ENCODE data around the gene NACC2.

The NACC2 gene

DNA sequence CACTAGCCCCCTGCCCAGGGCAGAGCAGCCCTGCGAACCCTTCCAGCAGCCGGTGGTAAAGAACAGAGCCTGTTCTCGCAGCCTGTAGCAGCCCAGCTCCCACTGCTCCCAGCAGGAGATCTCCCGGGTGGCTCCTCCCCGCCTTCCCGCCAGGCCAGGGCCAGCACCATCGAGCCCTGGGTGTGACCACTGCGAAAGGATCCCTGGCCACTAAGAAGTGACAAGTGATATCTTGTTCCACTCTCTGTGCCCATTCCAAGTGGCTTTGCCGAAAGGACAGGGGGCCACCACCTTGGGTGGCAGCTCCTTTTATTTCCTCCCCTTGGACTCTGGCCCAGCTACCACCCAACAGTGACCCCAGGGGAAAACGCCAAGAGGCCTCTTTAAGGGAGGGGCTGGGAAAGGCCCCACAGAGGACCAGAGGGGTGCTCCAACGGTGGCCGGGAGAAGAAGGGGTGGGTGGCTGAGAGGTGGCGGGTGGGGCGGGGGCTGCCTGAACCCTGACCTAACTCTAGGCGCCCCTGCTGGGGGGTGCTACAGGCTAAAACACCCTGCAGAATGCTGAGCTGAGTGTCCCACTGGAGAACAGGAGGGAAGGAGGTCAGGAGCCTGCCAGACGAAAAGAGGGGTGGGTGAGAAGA lies 1.6 kb downstream of the NACC2 start:
- Mint-ChIP-seq H3K27me3 (peaks cover 6% of the 10 kb centered on the region), H3K27ac (no peak overlapping the region), H3K9me3 (no peaks in the 10 kb centered on the region), H3K36me3 (ENCODE audit: low read depth) (no peaks in the 10 kb centered on the region), H3K4me1 (ENCODE audit: low read depth) (peaks cover 4% of the 10 kb centered on the region), H3K4me3 (peak overlapping the region; percentile 68)

DNA sequence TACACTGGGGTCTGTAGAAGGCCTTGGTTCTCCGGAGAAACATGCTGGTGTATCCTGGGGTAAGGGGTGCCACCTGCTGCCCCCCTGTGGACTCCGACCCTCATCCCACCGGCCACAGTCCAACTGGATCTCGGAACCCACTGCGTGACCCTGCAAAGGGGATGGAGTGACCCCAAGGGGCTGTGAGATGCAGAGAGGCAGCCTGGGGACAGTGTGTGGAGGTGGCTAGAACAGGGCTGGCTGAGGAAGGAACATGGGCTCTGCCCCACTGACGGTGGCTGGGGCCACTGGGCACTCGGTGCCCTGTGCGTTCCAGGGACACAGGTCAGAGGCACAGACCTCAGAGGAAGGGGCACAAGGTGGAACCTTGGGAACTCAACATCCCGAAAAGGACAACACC lies 2.3 kb downstream of the NACC2 start:
- Mint-ChIP-seq H3K27ac (no peak overlapping the region), H3K36me3 (ENCODE audit: low read depth) (no peaks in the 10 kb centered on the region), H3K27me3 (peaks cover 3% of the 10 kb centered on the region), H3K9me3 (no peaks in the 10 kb centered on the region), H3K4me1 (ENCODE audit: low read depth) (peaks cover 4% of the 10 kb centered on the region), H3K4me3 (peak overlapping the region; percentile 68)

DNA sequence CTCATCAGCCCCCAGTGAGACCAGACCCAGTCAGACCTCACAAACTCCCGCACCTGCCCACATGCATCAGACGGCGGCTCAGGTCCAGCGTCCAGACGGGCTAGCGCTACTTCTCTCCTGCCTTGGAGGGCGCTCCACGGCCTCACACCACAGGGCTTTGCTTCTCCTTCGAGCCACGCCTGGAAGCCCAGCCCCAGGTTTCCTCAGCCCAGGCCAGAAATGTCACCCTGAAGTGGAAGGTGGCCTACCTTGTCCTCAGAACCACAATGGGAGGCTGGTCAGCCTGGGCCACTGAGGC lies 2.8 kb downstream of the NACC2 start:
- H3K36me3 Mint-ChIP-seq (ENCODE audit: low read depth) = no peaks in the 10 kb centered on the region
- no peaks in the 10 kb centered on the region for H3K9me3 Mint-ChIP-seq
- H3K27ac Mint-ChIP-seq = no peak overlapping the region
- peaks cover 3% of the 10 kb centered on the region for H3K27me3 Mint-ChIP-seq
- H3K4me3 Mint-ChIP-seq = no peak overlapping the region
- H3K4me1 Mint-ChIP-seq (ENCODE audit: low read depth) = peaks cover 4% of the 10 kb centered on the region

DNA sequence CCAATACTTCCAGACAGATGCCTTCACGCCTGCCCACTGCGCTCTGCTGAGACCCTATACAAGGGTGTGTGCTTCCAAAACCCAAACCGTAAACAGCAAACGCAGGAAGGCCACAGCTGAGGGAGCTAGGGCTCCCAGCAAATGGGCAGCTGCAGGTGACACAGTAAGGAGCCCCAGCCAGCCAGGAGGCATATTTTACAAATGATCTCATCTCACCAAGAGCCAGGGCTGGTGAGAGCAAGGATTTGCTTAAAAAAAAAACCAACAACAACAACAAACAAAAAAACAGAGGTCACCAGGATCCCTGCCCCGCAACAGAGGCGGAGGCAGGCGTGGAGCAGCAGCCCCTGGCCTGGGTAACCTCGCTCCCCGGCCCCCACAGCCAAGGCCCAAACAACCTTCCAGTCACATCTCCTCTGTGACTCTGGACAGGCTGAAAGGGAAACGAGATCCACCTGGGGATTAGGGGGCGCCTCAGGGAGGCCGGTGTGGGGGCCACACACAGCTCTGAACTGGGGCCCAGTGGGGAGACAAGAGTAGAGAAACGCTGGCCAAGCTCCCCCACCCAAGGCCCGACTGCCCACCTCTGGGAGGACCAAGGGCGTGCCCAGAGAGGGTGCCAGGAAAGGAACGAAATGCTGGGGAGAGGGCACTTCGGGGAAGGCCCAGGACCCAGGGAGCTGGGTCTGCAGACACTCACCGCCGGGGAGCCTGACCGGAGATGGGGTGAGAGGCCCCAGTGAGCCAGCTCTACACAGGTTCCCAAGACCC lies 3.3 kb downstream of the NACC2 start:
- Mint-ChIP-seq H3K4me1 (ENCODE audit: low read depth) (peaks cover 4% of the 10 kb centered on the region), H3K27ac (no peak overlapping the region), H3K27me3 (peaks cover 3% of the 10 kb centered on the region), H3K36me3 (ENCODE audit: low read depth) (no peaks in the 10 kb centered on the region), H3K9me3 (no peaks in the 10 kb centered on the region), H3K4me3 (no peak overlapping the region)

DNA sequence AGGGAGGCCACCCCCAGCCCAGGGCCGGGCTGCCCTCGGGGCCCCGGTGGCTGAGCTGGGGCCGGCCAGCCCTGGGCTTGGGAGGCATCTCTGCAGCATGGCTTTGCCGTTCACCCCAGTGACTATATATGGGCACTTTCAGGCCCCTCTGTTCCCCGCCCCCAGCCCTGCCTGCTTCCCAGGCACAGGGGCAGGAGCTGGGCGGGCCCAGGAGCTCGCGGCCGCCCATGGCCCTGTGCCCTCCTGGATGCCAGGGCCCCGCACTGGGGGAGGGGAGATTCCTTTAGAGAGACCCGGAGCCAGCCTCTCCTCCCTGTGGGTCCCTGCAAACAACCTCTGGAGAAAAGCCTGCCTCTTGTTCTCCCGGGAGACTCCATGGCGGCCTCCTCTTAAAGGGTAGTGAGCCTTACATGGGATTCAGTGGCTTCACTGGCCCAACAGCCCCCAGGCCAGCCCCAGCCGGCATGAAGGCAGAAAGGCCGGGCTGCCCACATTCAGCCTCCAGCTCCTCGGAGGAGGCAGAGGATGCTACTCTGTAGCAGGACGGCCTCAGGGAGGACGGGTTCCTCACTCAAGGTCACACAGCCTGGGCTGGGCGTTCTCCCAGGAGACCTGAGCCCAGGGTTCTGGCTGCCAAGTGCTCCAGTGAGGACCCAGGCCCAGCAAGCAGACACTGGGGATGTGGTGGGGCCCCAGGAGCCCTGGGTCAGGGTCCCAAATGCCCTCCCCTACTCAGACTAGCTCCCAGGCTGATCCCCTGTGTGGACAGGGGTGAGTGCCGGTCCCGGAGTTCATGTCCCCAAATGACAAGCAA lies 4.1 kb downstream of the NACC2 start:
- Mint-ChIP-seq H3K9me3 (no peaks in the 10 kb centered on the region), H3K27me3 (peaks cover 3% of the 10 kb centered on the region), H3K36me3 (ENCODE audit: low read depth) (no peaks in the 10 kb centered on the region), H3K4me3 (no peak overlapping the region), H3K4me1 (ENCODE audit: low read depth) (peaks cover 4% of the 10 kb centered on the region), H3K27ac (no peak overlapping the region)

DNA sequence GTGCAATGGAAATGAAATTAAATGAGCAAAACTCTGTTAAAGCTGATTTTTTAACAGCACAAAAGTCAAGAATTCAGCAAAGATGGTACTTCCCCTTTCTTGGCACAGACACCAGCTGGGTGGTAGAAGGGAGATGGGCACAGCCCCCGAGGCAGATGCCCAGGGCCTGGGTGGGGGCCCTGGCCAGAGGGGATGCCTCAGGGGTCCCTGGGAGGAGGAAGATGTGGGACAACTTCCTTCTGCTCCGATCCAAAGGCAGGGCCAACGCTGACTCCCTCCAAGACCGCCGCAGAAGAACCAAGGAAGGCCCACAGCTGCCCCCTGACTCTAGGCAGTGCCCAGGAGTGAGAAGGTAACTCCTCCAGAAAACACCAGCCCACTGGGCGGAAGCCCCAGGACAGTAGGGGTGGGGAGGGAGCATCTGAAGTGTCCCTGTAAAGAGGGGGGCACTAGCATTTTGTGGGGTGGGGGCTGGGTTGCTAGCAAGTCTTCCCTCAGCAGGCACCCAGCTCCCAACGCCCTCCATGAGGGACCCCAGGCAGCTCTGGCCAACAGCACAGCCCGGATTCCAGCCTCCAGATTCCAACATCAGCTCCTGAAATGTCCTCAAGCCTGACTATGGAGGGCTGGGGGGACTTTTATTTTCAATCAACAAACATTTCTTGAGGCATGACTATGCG lies 4.9 kb downstream of the NACC2 start:
- Mint-ChIP-seq H3K27me3 (peaks cover 3% of the 10 kb centered on the region), H3K36me3 (ENCODE audit: low read depth) (no peaks in the 10 kb centered on the region), H3K4me3 (no peak overlapping the region), H3K4me1 (ENCODE audit: low read depth) (peaks cover 4% of the 10 kb centered on the region), H3K27ac (no peak overlapping the region), H3K9me3 (no peaks in the 10 kb centered on the region)

DNA sequence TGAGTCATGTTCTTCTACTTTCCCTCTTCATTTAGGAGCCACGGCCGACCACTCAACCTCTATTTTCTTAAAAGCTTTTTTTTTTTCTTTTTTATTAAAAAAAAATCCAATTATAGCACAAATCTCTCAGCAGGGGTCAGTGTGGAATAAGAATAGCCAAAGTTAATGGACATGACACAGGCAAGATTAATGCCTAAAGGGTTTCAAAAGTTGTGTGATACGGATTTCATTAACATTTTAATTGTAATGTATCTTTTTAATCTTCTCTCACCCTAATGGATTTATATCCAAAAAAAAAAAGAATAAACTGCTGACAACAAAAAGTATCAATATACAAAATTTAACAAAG lies 5.4 kb downstream of the NACC2 start:
- Mint-ChIP-seq H3K4me3 (no peak overlapping the region), H3K27ac (no peak overlapping the region)

DNA sequence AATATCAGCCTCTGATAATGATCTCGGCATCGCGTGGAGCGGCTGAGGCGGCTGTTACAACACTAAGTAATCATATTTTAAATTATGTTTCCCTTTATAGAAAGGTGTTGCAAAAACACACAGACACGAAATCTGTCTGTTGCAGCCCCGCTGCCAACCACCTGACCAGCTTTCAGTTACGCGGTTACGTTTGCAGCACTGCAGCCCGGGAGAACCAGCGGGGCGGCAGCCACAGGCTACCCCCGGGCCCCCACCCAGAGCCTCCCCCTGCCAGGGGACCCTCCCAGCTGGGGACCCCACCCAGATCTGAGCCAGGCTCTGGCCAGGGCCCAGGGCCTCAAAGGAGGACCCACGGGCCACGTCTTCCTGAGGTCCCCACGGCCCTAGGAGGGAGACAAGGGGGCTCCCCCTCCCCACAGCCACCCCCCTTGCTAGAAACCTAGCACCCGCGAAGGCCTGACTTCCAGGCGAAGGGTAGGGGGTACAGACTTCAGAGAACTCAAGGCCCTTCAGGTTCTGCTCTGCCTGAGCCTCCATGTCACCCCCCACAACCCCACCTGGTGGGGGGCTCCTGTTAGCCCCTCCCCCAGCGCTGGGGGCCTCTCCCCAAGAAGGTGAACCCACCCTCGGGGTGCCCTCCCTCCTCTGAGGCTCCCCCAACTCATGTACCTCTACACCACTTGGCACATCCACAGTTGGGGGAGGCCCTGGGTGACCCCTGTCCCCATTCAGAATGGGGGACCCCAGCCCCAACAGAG lies 6.0 kb downstream of the NACC2 start:
- Mint-ChIP-seq H3K9me3 (no peaks in the 10 kb centered on the region), H3K4me3 (no peak overlapping the region), H3K4me1 (ENCODE audit: low read depth) (peaks cover 8% of the 10 kb centered on the region), H3K36me3 (ENCODE audit: low read depth) (no peaks in the 10 kb centered on the region), H3K27me3 (peaks cover 3% of the 10 kb centered on the region), H3K27ac (no peak overlapping the region)

More for the DNA sequence above, 5.4 kb downstream of the NACC2 start:
- Mint-ChIP-seq H3K4me1 (ENCODE audit: low read depth) (peaks cover 6% of the 10 kb centered on the region), H3K27me3 (peaks cover 3% of the 10 kb centered on the region), H3K9me3 (no peaks in the 10 kb centered on the region), H3K36me3 (ENCODE audit: low read depth) (no peaks in the 10 kb centered on the region)

DNA sequence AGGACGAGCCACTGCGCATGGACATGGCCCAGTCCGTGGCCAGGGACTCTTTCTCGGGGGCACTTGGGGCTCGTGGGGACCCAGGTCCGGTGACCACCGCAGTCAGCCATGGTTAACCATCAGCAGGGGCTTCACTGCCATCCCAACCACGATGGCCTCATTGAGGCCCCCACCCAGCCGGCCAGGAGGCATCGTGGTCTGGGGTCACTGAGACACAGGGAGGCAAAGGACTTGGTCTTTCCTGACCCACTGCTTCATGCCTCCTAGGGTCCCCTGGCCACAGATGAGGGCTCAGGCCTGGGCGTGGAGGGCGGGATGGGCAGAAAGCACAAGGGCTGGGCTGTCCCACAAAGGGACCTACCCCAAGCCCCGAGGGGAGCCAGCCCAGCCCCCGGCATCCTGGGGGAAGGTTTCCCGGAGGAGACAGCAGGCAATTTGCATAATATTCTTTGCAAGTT lies 6.6 kb downstream of the NACC2 start:
- H3K27ac Mint-ChIP-seq = no peak overlapping the region
- no peaks in the 10 kb centered on the region for H3K36me3 Mint-ChIP-seq (ENCODE audit: low read depth)
- no peak overlapping the region for H3K4me3 Mint-ChIP-seq
- no peaks in the 10 kb centered on the region for H3K9me3 Mint-ChIP-seq
- H3K27me3 Mint-ChIP-seq = peaks cover 3% of the 10 kb centered on the region
- peaks cover 8% of the 10 kb centered on the region for H3K4me1 Mint-ChIP-seq (ENCODE audit: low read depth)

DNA sequence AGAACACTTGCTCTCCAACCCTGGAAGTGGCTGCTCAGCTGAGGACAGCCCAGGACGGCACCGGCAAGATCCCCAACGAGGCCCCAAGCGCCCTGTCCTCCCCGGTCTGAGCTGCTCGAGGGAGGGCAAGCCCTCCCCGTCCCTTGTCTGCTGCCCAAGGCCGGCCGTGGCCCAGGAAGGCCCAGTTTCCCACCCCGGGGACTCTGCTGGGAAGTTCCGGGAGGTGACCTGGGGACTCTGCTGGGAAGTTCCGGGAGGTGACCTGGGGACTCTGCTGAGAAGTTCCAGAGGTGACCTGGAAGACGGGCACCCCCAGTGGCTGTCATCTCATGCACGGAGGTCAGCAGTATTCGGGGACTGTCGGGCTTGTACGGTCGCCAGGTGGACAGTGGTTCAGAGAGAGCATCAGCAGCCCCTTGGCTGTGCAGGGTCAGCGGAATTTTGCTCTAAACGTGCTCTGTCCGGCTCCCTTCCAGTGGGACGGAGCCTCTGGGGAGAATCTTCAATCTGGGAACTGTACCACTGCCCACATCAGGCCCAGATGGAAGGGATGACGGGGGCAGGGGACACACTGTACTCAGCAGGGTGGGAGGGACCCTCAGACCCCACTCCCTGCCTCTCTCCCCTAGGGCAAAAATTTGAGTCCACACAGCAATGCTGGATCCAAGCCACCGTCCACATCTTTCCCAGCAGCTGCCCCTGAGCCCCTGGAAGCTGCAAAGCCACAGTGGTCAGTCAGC lies 7.2 kb downstream of the NACC2 start:
- peaks cover 1% of the 10 kb centered on the region for H3K27me3 Mint-ChIP-seq
- no peaks in the 10 kb centered on the region for H3K36me3 Mint-ChIP-seq (ENCODE audit: low read depth)
- no peak overlapping the region for H3K4me3 Mint-ChIP-seq
- H3K27ac Mint-ChIP-seq = no peak overlapping the region
- peaks cover 8% of the 10 kb centered on the region for H3K4me1 Mint-ChIP-seq (ENCODE audit: low read depth)
- no peaks in the 10 kb centered on the region for H3K9me3 Mint-ChIP-seq

DNA sequence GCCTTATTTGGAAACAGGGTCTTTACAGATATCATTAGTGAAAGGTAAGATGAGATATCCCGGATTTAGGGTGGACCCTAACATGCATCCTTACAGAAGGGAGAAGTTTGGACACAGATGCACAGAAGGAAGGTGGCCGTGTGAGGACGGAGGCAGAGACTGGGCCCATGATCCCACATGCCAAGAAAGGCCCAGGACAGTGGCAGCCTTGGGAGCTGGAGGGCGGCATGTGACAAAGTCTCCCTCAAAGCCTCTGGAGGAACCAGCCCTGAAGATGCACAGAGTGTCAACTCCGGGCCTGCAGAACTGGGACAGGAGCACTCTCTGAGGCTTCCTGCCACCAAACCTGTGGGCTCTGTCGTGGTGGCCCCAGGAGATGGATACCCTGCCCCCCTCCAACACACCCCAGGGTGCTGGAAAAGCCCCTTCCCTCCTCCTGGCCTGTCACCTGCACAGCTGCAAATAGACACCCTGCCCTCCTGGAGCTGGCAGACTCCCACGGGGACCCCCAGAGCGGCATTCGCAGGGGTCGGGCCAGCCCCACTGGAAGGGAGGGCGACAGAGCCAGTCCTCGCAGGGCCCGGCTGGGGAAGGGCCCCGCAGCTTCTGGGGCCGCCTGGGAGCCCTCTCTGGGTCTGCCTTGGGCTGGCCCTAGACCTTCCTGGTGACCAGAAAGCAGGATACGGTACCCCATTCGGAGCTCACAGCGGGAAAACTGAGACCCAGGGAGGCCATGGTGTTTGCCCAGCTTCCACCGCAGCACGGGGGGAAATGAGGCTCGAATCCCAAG lies 7.9 kb downstream of the NACC2 start:
- Mint-ChIP-seq H3K9me3 (no peaks in the 10 kb centered on the region), H3K4me3 (no peak overlapping the region), H3K4me1 (ENCODE audit: low read depth) (peaks cover 8% of the 10 kb centered on the region), H3K36me3 (ENCODE audit: low read depth) (no peaks in the 10 kb centered on the region), H3K27me3 (no peaks in the 10 kb centered on the region), H3K27ac (no peak overlapping the region)

DNA sequence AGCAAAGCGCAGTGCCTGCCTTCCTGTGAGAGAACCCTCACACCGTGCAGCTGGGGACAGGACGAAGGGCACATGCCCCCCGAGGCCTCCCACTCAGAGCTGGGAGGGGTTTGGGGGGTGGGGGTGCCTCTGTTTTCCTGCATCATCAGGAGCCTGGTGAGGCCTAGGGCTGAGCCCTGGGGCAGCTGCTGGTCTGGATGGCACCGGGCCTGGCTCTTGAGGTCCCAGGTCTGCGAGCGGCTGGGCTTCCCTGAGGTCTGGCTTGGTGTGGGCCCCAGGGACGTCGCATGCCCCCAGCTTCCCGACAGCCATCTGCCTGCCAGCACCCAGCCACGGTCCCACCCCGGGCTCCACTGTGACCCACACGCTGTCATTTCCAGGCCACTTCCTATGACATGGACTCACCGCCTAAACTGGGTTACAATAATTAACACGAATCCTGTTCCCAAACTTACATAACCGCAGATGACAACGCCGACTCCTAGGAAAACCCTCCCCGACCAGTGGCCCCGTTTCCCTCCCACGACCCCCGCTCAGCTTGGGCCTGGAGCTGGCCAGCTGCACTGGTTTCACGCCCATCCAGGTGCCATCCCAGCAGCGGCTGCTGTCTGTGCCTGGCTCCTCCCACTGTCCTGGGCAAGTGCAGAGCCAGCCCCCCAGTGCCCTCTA lies 8.7 kb downstream of the NACC2 start:
- Mint-ChIP-seq H3K27me3 (no peaks in the 10 kb centered on the region), H3K27ac (no peak overlapping the region), H3K4me1 (ENCODE audit: low read depth) (peaks cover 8% of the 10 kb centered on the region), H3K9me3 (no peaks in the 10 kb centered on the region), H3K36me3 (ENCODE audit: low read depth) (no peaks in the 10 kb centered on the region), H3K4me3 (no peak overlapping the region)

DNA sequence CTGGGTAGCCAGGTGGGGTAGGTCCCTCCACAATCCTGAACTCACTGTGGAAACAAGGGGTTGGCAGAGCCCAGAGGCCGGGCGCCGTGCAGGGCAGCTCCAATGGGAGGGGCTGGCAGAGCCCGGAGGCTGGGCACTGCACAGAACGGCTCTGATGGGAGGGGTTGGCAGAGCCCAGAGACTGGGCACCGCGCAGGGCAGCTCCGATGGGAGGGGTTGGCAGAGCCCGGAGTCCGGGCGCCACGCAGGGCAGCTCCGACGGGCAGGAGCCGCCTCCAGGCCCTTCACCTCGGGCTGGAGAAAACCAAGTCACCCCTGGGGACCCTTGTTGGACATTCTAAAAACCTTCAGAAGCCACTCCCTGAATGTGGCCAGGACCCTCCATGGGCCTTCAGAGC lies 9.3 kb downstream of the NACC2 start:
- Mint-ChIP-seq H3K4me1 (ENCODE audit: low read depth) (peaks cover 8% of the 10 kb centered on the region), H3K36me3 (ENCODE audit: low read depth) (no peaks in the 10 kb centered on the region), H3K9me3 (no peaks in the 10 kb centered on the region), H3K27me3 (no peaks in the 10 kb centered on the region), H3K4me3 (no peak overlapping the region), H3K27ac (no peak overlapping the region)

All from stimulated activated naive CD8-positive, alpha-beta T cell treated with anti-CD3 and anti-CD28 coated beads, Interleukin-15, Interleukin-2, amounts not matched to agents 100 ng/mL and 50 ng/mL, for 24 hours (primary cell).